Stomach (tissue), 9 donors: ENCODE results near the gene DYNLT5. TPM values are rescaled to one million over a fixed set of nuclear protein-coding genes. Genes with fewer than 3 reads are reported as not detected.

Experiments used
- DNase-seq, 2 donors: peaks; one replicate each; pipeline versions ENCODE4 v3.0.0 to v3.0.0-alpha.2; 2013 to 2019
- H3K27ac ChIP-seq, 5 donors: fragments of 200-600 bp in 4 of 5; sonication (generic) in 4 of 5; one replicate each; pipeline ENCODE4 v1.5.1; 2013 to 2019; ENCODE audit warnings: mild to moderate bottlenecking in 1 of 5, moderate library complexity in 1 of 5
- H3K27me3 ChIP-seq, 3 donors: fragments of 200-600 bp; sonication (generic); one replicate each; pipeline ENCODE4 v1.5.1; 2017 to 2019; ENCODE audit warnings: mixed run types in 1 of 3
- H3K36me3 ChIP-seq, 4 donors: fragments of 200-600 bp; sonication (generic); 1 replicate in 3 of 4; 2 replicates in 1 of 4; pipeline ENCODE4 v1.5.1; 2016 to 2019
- H3K4me1 ChIP-seq, 4 donors: fragments of 200-600 bp; sonication (generic); one replicate each; pipeline ENCODE4 v1.5.1; 2016 to 2019
- H3K4me3 ChIP-seq, 4 donors: fragments of 200-600 bp; sonication (generic) in 3 of 4; one replicate each; pipeline ENCODE4 v1.5.1; 2016 to 2019; ENCODE audit warnings: mild to moderate bottlenecking in 1 of 4
- H3K9me3 ChIP-seq, 4 donors: fragments of 200-600 bp; sonication (generic); one replicate each; pipeline ENCODE4 v1.5.1; 2016 to 2019
- EP300 ChIP-seq: sonication (generic); formaldehyde crosslinking; IDR thresholded peaks from one replicate; pipeline ENCODE4 v1.6.1; 2017; ENCODE audit warnings: antibody characterized with exemption
- POLR2A ChIP-seq, 4 donors: fragments of 450-650 bp; IDR thresholded peaks; one replicate each; pipeline ENCODE4 v1.6.1; 2016; ENCODE audit warnings: antibody characterized with exemption in 4 of 4, control low read depth in 2 of 4, mild to moderate bottlenecking in 1 of 4, moderate library complexity in 1 of 4
- POLR2AphosphoS5 ChIP-seq, 3 donors: sonication (generic); formaldehyde crosslinking; IDR thresholded peaks; one replicate each; pipeline ENCODE4 v1.6.1; 2016; ENCODE audit warnings: antibody characterized with exemption in 3 of 3
- WGBS, 5 donors: extraction: QIAGEN DNeasy Blood & Tissue Kit in 3 of 5; methylation state at CpG; one replicate each; pipeline versions ENCODE4 v1.1.5 to v1.1.7; 2013 to 2018; 5-methylcytosine and 5-hydroxymethylcytosine counted together
- intact Hi-C: fragments of 100-400 bp; cut with DNase I; formaldehyde crosslinking; loops from one replicate; pipeline ENCODE4 v1.15.1; 2023; ENCODE audit warnings: low total_unique reads
- polyA plus RNA-seq, 3 donors: library from polyadenylated mRNA; stranded (reverse); fragments of 200-250 nt; gene quantifications; one replicate each; pipeline ENCODE4 v1.2.3, GENCODE V29; 2013
- total RNA-seq, 5 donors: library from RNA; depleted of rRNA; stranded (reverse); fragments of >200 nt; gene quantifications; one replicate each; pipeline versions ENCODE4 v1.1.0 to v1.2.3, GENCODE V29; 2014 to 2016
- TF ChIP-seq, protein P1 (sequence below), 7 experiments: fragments of 450-650 bp in 4 of 7; fragments of 200-600 bp in 3 of 7; sonication (generic) in 3 of 7; IDR thresholded peaks; one replicate each; pipeline ENCODE4 v1.5.1; 2016 to 2019; ENCODE audit warnings: antibody characterized with exemption in 7 of 7, control low read depth in 2 of 7, mild to moderate bottlenecking in 1 of 7
- donor health status: healthy with polysubstance abuse.
- donor health status: Bipolar disorder and iron deficiency.
- donor health status: healthy.

Gene DYNLT5
- total and polyA plus RNA-seq, 8 donors, result 0.37 to 2.4 (median 1.2) TPM; not detected in 3

DNA sequence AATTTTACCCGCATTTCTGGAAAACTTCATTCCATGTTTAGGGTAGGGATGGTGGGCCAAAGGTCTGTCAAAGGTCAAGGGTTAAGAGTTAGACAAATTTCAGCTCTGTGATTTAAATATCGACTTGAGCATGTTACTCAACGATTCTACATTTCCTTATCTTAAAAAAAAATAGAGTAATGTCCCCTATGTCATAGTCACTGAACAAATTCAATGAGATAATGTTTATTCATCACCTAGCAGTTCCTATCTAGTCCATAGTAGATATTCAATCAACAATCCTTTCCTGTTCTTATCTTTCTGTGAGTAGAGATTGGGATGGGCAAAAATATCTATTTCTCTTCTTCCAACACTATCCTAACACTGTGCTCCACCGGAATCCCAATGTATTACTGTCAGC lies 1.1 kb upstream of the DYNLT5 start:
- no peak overlapping the region for H3K27ac ChIP-seq
- 75 to 84% (median 81%) methylated on average over 4 of the region's 4 CpGs for WGBS, 5 donors
- TF ChIP-seq POLR2A (IDR thresholded peaks at IDR 0.05) (no peak), POLR2AphosphoS5 (IDR thresholded peaks at IDR 0.05) (no peak), EP300 (no peak)
- TF ChIP-seq, protein P1, sequence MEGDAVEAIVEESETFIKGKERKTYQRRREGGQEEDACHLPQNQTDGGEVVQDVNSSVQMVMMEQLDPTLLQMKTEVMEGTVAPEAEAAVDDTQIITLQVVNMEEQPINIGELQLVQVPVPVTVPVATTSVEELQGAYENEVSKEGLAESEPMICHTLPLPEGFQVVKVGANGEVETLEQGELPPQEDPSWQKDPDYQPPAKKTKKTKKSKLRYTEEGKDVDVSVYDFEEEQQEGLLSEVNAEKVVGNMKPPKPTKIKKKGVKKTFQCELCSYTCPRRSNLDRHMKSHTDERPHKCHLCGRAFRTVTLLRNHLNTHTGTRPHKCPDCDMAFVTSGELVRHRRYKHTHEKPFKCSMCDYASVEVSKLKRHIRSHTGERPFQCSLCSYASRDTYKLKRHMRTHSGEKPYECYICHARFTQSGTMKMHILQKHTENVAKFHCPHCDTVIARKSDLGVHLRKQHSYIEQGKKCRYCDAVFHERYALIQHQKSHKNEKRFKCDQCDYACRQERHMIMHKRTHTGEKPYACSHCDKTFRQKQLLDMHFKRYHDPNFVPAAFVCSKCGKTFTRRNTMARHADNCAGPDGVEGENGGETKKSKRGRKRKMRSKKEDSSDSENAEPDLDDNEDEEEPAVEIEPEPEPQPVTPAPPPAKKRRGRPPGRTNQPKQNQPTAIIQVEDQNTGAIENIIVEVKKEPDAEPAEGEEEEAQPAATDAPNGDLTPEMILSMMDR (IDR thresholded peaks at IDR 0.05), result no peak
- H3K27me3 ChIP-seq, result peaks cover 0 to 26% (median 13%) of the 10 kb centered on the region in 3 donors
- H3K9me3 ChIP-seq, result no peaks in the 10 kb centered on the region
- no peak for DNase-seq
- intact Hi-C loops, result no loop called here
- no peaks in the 10 kb centered on the region for H3K36me3 ChIP-seq
- H3K4me1 ChIP-seq, result peaks cover 0 to 16% (median 14%) of the 10 kb centered on the region in 4 donors
- H3K4me3 ChIP-seq, result no peak overlapping the region

- no peak for DNase-seq
- 43 to 55% (median 46%) methylated on average over 13 to 18 of the region's 18 CpGs for WGBS, 5 donors
- H3K36me3 ChIP-seq, result no peaks in the 10 kb centered on the region
- no peaks in the 10 kb centered on the region for H3K9me3 ChIP-seq
- peaks cover 0 to 16% (median 14%) of the 10 kb centered on the region in 4 donors for H3K4me1 ChIP-seq
- H3K4me3 ChIP-seq, result peak overlapping the region; percentile 39 to 48 (median 45)
- intact Hi-C loops, result no loop called here
- H3K27me3 ChIP-seq, result peaks cover 0 to 26% (median 13%) of the 10 kb centered on the region in 3 donors
- peak overlapping the region in 2 of 5 donors; percentile 14 to 28 for H3K27ac ChIP-seq
- TF ChIP-seq, protein P1 (IDR thresholded peaks at IDR 0.05), result no peak
- TF ChIP-seq EP300, result no peak
- no peak for TF ChIP-seq POLR2A (IDR thresholded peaks at IDR 0.05)
- no peak for TF ChIP-seq POLR2AphosphoS5 (IDR thresholded peaks at IDR 0.05)
These were observed 562 bp downstream of the DYNLT5 start for GRCh38 chr1:66752671-66753371.

DNA sequence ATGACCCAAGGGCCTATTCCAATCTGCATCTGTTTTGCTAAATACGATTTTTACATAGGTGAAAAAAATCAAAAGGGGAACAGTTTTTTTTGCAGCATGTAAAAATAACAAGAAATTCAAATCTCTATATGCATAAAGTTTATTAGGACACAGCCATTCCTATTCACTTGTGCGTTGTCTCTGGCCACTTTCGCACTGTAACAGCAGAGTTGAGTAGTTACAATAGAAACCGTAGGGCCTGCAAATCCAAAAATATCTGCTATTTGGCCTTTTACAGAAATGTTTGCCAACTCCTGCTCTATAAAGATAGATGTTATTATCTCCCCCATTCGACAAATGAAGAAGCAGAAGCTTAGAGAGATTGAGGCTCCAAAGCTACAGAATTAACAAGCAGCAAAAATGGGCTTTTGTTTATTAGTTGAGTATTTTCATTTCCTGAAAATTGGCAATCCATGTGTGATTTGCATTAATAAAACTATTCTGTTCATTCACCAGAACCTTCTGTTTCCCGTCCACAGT lies 5.5 kb downstream of the DYNLT5 start:
- intact Hi-C loops, result no loop called here
- TF ChIP-seq EP300, result no peak
- TF ChIP-seq POLR2A (IDR thresholded peaks at IDR 0.05), result no peak
- TF ChIP-seq, protein P1 (IDR thresholded peaks at IDR 0.05), result no peak
- TF ChIP-seq POLR2AphosphoS5 (IDR thresholded peaks at IDR 0.05), result no peak
- Histone ChIP-seq H3K36me3 (no peaks in the 10 kb centered on the region), H3K27me3 (peaks cover 0 to 10% (median 2%) of the 10 kb centered on the region in 3 donors), H3K4me1 (peaks cover 0 to 3% (median 3%) of the 10 kb centered on the region in 4 donors), H3K27ac (no peak overlapping the region), H3K9me3 (no peaks in the 10 kb centered on the region), H3K4me3 (no peak overlapping the region)
- peak in 1 of 2 donors; percentile 18 for DNase-seq
- WGBS, 5 donors, result 68 to 80% (median 74%) methylated on average over 6 of the region's 6 CpGs

DNA sequence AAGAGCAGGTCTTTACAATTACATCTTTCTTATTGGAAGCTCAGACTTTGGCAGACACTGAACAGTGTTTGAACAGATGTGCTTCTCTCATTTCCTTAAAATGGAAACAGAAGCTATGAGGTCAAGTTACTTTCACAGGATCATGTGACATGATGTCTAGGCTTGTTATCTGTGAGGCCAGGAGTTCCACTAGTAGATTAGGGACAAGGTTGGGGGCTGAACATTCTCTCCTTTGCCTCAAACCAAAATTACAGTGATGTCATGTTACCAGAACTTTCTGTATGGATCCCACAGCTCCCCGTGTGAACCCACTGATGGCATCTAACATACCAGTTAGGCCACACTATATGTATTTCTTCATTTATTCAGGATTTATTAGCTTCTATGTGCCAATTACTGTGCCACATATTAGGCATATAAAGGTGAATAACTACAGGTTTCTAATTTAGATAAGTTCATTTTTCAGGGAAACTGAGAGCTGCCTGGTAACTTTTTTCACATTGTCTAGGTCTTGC lies 6.0 kb downstream of the DYNLT5 start:
- 70 to 94% (median 80%) methylated on average over 1 of the region's 1 CpG for WGBS, 5 donors
- no peak overlapping the region for H3K27ac ChIP-seq
- intact Hi-C loops, result no loop called here

More for the DNA sequence above, 6.0 kb downstream of the DYNLT5 start:
- no peak overlapping the region for H3K4me3 ChIP-seq
- peaks cover 0 to 5% (median 0%) of the 10 kb centered on the region in 3 donors for H3K27me3 ChIP-seq
- H3K9me3 ChIP-seq, result no peaks in the 10 kb centered on the region
- H3K4me1 ChIP-seq, result no peaks in the 10 kb centered on the region
- H3K36me3 ChIP-seq, result no peaks in the 10 kb centered on the region
- peak in 1 of 2 donors; percentile 60 for DNase-seq
- no peak for TF ChIP-seq EP300
- no peak for TF ChIP-seq POLR2A (IDR thresholded peaks at IDR 0.05)
- no peak for TF ChIP-seq POLR2AphosphoS5 (IDR thresholded peaks at IDR 0.05)
- TF ChIP-seq, protein P1 (IDR thresholded peaks at IDR 0.05), result no peak
